A172 (cell line): Measurements from ENCODE around the gene CTBP1. TPM values are rescaled to one million over a fixed set of nuclear protein-coding genes. Genes with fewer than 3 reads are reported as not detected.
A peak's percentile ranks its signal among the peaks of the same experiment; 100 is the strongest.

Source experiments
- DNase-seq: peaks from one replicate; pipeline ENCODE4 v3.0.0-alpha.2; 2015; ENCODE audit warnings: low spot score
- total RNA-seq: library from RNA; depleted of rRNA; stranded (reverse); fragments of >200 nt; shearing (Covaris generic); gene quantifications from 2 replicates; pipeline ENCODE4 v1.2.3, GENCODE V29; 2014

The CTBP1 gene
- total RNA-seq, 1 experiment from 2014 or later = 166 TPM

- DNase-seq = no peak
These were observed 34.8 kb upstream of the CTBP1 start for GRCh38 chr4:1283711-1284110.

- no peak for DNase-seq
These were observed 30.3 kb upstream of the CTBP1 start for GRCh38 chr4:1279253-1279652.

GRCh38 chr4:1277667-1278665 is 29.0 kb upstream of the CTBP1 start:
- peak; percentile 56 for DNase-seq

GRCh38 chr4:1276984-1277383 is 28.1 kb upstream of the CTBP1 start:
- no peak for DNase-seq

GRCh38 chr4:1274871-1275270 is 25.9 kb upstream of the CTBP1 start:
- DNase-seq = no peak

- DNase-seq = no peak
These were observed 22.8 kb upstream of the CTBP1 start for GRCh38 chr4:1271686-1272085.

- DNase-seq = no peak
These were observed 20.3 kb upstream of the CTBP1 start for GRCh38 chr4:1269209-1269608.

GRCh38 chr4:1266881-1267763 is 18.2 kb upstream of the CTBP1 start:
- no peak for DNase-seq

GRCh38 chr4:1265351-1265750 is 16.4 kb upstream of the CTBP1 start:
- no peak for DNase-seq

- no peak for DNase-seq
These were observed 16.0 kb upstream of the CTBP1 start for GRCh38 chr4:1264942-1265341.

- no peak for DNase-seq
These were observed 12.4 kb upstream of the CTBP1 start for GRCh38 chr4:1261107-1261928.

GRCh38 chr4:1260418-1261106 is 11.6 kb upstream of the CTBP1 start:
- no peak for DNase-seq

- no peak for DNase-seq
These were observed 11.0 kb upstream of the CTBP1 start for GRCh38 chr4:1259966-1260365.

GRCh38 chr4:1258457-1258856 is 9.5 kb upstream of the CTBP1 start:
- DNase-seq = no peak

- DNase-seq = no peak
These were observed 6.8 kb upstream of the CTBP1 start for GRCh38 chr4:1255699-1256098.

GRCh38 chr4:1255151-1255550 is 6.2 kb upstream of the CTBP1 start:
- DNase-seq = no peak

- no peak for DNase-seq
These were observed 4.9 kb upstream of the CTBP1 start for GRCh38 chr4:1253831-1254230.

GRCh38 chr4:1252928-1253492 is 4.1 kb upstream of the CTBP1 start:
- DNase-seq = no peak

GRCh38 chr4:1251773-1252066 is 2.8 kb upstream of the CTBP1 start:
- no peak for DNase-seq

- DNase-seq = no peak
These were observed 2.2 kb upstream of the CTBP1 start for GRCh38 chr4:1250921-1251772.
